ENCODE results near the gene PCBP3.

PCBP3 gene

GRCh38 chr21:45865106-45865835 is 221.7 kb downstream of the PCBP3 start:
- Histone ChIP-seq H3K27me3 (ENCODE audit: insufficient read depth, poor library complexity, severe bottlenecking) (peaks cover 3% of the 10 kb centered on the region), H3K4me3 (replicated peaks; ENCODE audit: insufficient read depth, low read length) (no peak overlapping the region), H3K27ac (replicated peaks) (no peak overlapping the region)
- DNase-seq (ENCODE audit: low read depth in 1 of 2, low spot score in 1 of 2), result no peak
- TF ChIP-seq GABPA (IDR thresholded peaks at IDR 0.05; ENCODE audit: low read depth) (no peak), POLR2AphosphoS5 (IDR thresholded peaks at IDR 0.05; ENCODE audit: low read depth) (no peak), REST (IDR thresholded peaks at IDR 0.05; ENCODE audit: insufficient replicate concordance, low read depth) (no peak), CTCF (IDR thresholded peaks at IDR 0.05; ENCODE audit: insufficient read depth, low read length) (no peak)

- H3K4me3 ChIP-seq (replicated peaks; ENCODE audit: insufficient read depth, low read length), result no peak overlapping the region
- peaks cover 3% of the 10 kb centered on the region for H3K27me3 ChIP-seq (ENCODE audit: insufficient read depth, poor library complexity, severe bottlenecking)
- DNase-seq (ENCODE audit: low read depth in 1 of 2, low spot score in 1 of 2), result no peak
- TF ChIP-seq CTCF (IDR thresholded peaks at IDR 0.05; ENCODE audit: insufficient read depth, low read length), result no peak
- TF ChIP-seq GABPA (IDR thresholded peaks at IDR 0.05; ENCODE audit: low read depth), result no peak
- no peak for TF ChIP-seq REST (IDR thresholded peaks at IDR 0.05; ENCODE audit: insufficient replicate concordance, low read depth)
- H3K27ac ChIP-seq (replicated peaks), result no peak overlapping the region
These were observed 223.0 kb downstream of the PCBP3 start for GRCh38 chr21:45866551-45866950.

- TF ChIP-seq GABPA (IDR thresholded peaks at IDR 0.05; ENCODE audit: low read depth) (no peak), POLR2AphosphoS5 (IDR thresholded peaks at IDR 0.05; ENCODE audit: low read depth) (no peak), SPI1 (IDR thresholded peaks at IDR 0.05; ENCODE audit: borderline replicate concordance, low read depth) (no peak), REST (IDR thresholded peaks at IDR 0.05; ENCODE audit: insufficient replicate concordance, low read depth) (no peak), CTCF (IDR thresholded peaks at IDR 0.05; ENCODE audit: insufficient read depth, low read length) (no peak)
- Histone ChIP-seq H3K27ac (replicated peaks) (no peak overlapping the region), H3K4me3 (replicated peaks; ENCODE audit: insufficient read depth, low read length) (no peak overlapping the region), H3K27me3 (ENCODE audit: insufficient read depth, poor library complexity, severe bottlenecking) (peaks cover 3% of the 10 kb centered on the region)
- no peak for DNase-seq (ENCODE audit: low read depth in 1 of 2, low spot score in 1 of 2)
These were observed 223.6 kb downstream of the PCBP3 start for GRCh38 chr21:45867041-45867666.
